Measurements from ENCODE around the gene ERC1. TPM values are rescaled to one million over a fixed set of nuclear protein-coding genes. Genes with fewer than 3 reads are reported as not detected.

Gene ERC1
- total RNA-seq, 4 donors from 2014 or later = 28.5 to 71.7 (median 38.5) TPM

- DNase-seq (ENCODE audit: low spot score in 2 of 2) = no peak
- Histone ChIP-seq H3K27me3 (no peaks in the 10 kb centered on the region), H3K9me3 (no peaks in the 10 kb centered on the region), H3K4me1 (no peaks in the 10 kb centered on the region), H3K36me3 (no peaks in the 10 kb centered on the region), H3K27ac (no peak overlapping the region), H3K4me3 (no peak overlapping the region)
- WGBS = 93% methylated on average over 6 of the region's 6 CpGs
- no peak for TF ChIP-seq EP300 (IDR thresholded peaks at IDR 0.05)
- no peak for TF ChIP-seq CTCF (IDR thresholded peaks at IDR 0.05)
- TF ChIP-seq POLR2A (IDR thresholded peaks at IDR 0.05) = no peak
- TF ChIP-seq POLR2AphosphoS5 (IDR thresholded peaks at IDR 0.05) = no peak
Observed at GRCh38 chr12:1343422-1343821, 352.4 kb downstream of the ERC1 start.

- H3K27ac ChIP-seq = no peak overlapping the region
- no peaks in the 10 kb centered on the region for H3K9me3 ChIP-seq
- H3K36me3 ChIP-seq = no peaks in the 10 kb centered on the region
- no peaks in the 10 kb centered on the region for H3K27me3 ChIP-seq
- WGBS = 93% methylated on average over 4 of the region's 4 CpGs
- no peak for TF ChIP-seq CTCF (IDR thresholded peaks at IDR 0.05)
- no peak for TF ChIP-seq EP300 (IDR thresholded peaks at IDR 0.05)
- no peak for TF ChIP-seq POLR2A (IDR thresholded peaks at IDR 0.05)
- no peak for TF ChIP-seq POLR2AphosphoS5 (IDR thresholded peaks at IDR 0.05)
- H3K4me1 ChIP-seq = no peaks in the 10 kb centered on the region
- no peak overlapping the region for H3K4me3 ChIP-seq
- DNase-seq (ENCODE audit: low spot score in 2 of 2) = no peak
Observed at GRCh38 chr12:1344245-1344644, 353.2 kb downstream of the ERC1 start.

- H3K27me3 ChIP-seq = no peaks in the 10 kb centered on the region
- no peaks in the 10 kb centered on the region for H3K4me1 ChIP-seq
- no peak overlapping the region for H3K4me3 ChIP-seq
- no peak for TF ChIP-seq CTCF (IDR thresholded peaks at IDR 0.05)
- TF ChIP-seq POLR2A (IDR thresholded peaks at IDR 0.05) = no peak
- no peaks in the 10 kb centered on the region for H3K36me3 ChIP-seq
- no peak overlapping the region for H3K27ac ChIP-seq
- 71% methylated on average over 1 of the region's 1 CpG for WGBS
- DNase-seq (ENCODE audit: low spot score in 2 of 2) = no peak
- no peaks in the 10 kb centered on the region for H3K9me3 ChIP-seq
Observed at GRCh38 chr12:1346126-1346525, 355.1 kb downstream of the ERC1 start.

GRCh38 chr12:1347294-1347693 is 356.3 kb downstream of the ERC1 start:
- H3K36me3 ChIP-seq = no peaks in the 10 kb centered on the region
- H3K4me1 ChIP-seq = no peaks in the 10 kb centered on the region
- H3K27me3 ChIP-seq = no peaks in the 10 kb centered on the region
- no peak overlapping the region for H3K4me3 ChIP-seq
- H3K27ac ChIP-seq = no peak overlapping the region
- TF ChIP-seq EP300 (IDR thresholded peaks at IDR 0.05) (no peak), CTCF (IDR thresholded peaks at IDR 0.05) (no peak), POLR2AphosphoS5 (IDR thresholded peaks at IDR 0.05) (no peak), POLR2A (IDR thresholded peaks at IDR 0.05) (no peak)
- H3K9me3 ChIP-seq = no peaks in the 10 kb centered on the region
- no peak for DNase-seq (ENCODE audit: low spot score in 2 of 2)

GRCh38 chr12:1348606-1349005 is 357.6 kb downstream of the ERC1 start:
- no peak for TF ChIP-seq CTCF (IDR thresholded peaks at IDR 0.05)
- TF ChIP-seq POLR2AphosphoS5 (IDR thresholded peaks at IDR 0.05) = no peak
- TF ChIP-seq EP300 (IDR thresholded peaks at IDR 0.05) = no peak
- no peak for TF ChIP-seq POLR2A (IDR thresholded peaks at IDR 0.05)
- H3K27ac ChIP-seq = no peak overlapping the region
- H3K36me3 ChIP-seq = no peaks in the 10 kb centered on the region
- H3K4me1 ChIP-seq = no peaks in the 10 kb centered on the region
- H3K4me3 ChIP-seq = no peak overlapping the region
- no peak for DNase-seq (ENCODE audit: low spot score in 2 of 2)
- H3K9me3 ChIP-seq = no peaks in the 10 kb centered on the region
- H3K27me3 ChIP-seq = no peaks in the 10 kb centered on the region
- WGBS = 92% methylated on average over 6 of the region's 6 CpGs

Measured in suprapubic skin (tissue), 4 donors.